Muscle of leg (tissue), 11 donors: ENCODE data around the gene PLCB1. TPM values are rescaled to one million over a fixed set of nuclear protein-coding genes. Genes with fewer than 3 reads are reported as not detected.

Source experiments
- DNase-seq: peaks from one replicate; pipeline ENCODE4 v3.0.0; 2013
- H3K27ac ChIP-seq: one replicate; pipeline ENCODE4 v1.5.1; 2013; ENCODE audit warnings: mild to moderate bottlenecking, low read length, control low read depth
- H3K27me3 ChIP-seq: one replicate; pipeline ENCODE4 v1.6.1; 2013; ENCODE audit warnings: low read length; ENCODE audit not compliant: control insufficient read depth, insufficient read depth
- H3K36me3 ChIP-seq: one replicate; pipeline ENCODE4 v1.6.1; 2013; ENCODE audit warnings: low read length; ENCODE audit not compliant: control insufficient read depth, insufficient read depth
- H3K4me1 ChIP-seq: one replicate; pipeline ENCODE4 v1.6.1; 2013; ENCODE audit warnings: low read length; ENCODE audit not compliant: control insufficient read depth, insufficient read depth
- H3K4me3 ChIP-seq: one replicate; pipeline ENCODE4 v1.5.1; 2013; ENCODE audit warnings: low read length, control low read depth
- H3K9me3 ChIP-seq: replicated peaks from 2 replicates; pipeline ENCODE4 v1.6.1; 2013; ENCODE audit warnings: low read depth, low read length; ENCODE audit not compliant: control insufficient read depth
- WGBS: methylation state at CpG from one replicate; pipeline ENCODE4 v1.1.5; 2013; ENCODE audit warnings: missing lambda C conversion rate; ENCODE audit not compliant: insufficient coverage; 5-methylcytosine and 5-hydroxymethylcytosine counted together
- polyA plus RNA-seq, 8 donors: library from polyadenylated mRNA; unstranded; fragments of 120-200 nt; gene quantifications; one replicate each; pipeline versions ENCODE4 v1.2.1 to v1.2.3, GENCODE V29; 2013; ENCODE audit warnings: inconsistent platforms in 1 of 8, low replicate concordance in 1 of 8; ENCODE audit not compliant: insufficient read length in 8 of 8, insufficient read depth in 1 of 8
- total RNA-seq: library from RNA; stranded (reverse); fragments of 120-200 nt; gene quantifications from one replicate; pipeline ENCODE4 v1.2.4, GENCODE V29; 2013

Gene PLCB1
- total and polyA plus RNA-seq, 9 donors: 6.8 to 14.3 (median 9.0) TPM

GRCh38 chr20:8305449-8305978 is 173.4 kb downstream of the PLCB1 start:
- Histone ChIP-seq H3K4me3 (no peak overlapping the region), H3K36me3 (no peaks in the 10 kb centered on the region), H3K9me3 (no peaks in the 10 kb centered on the region), H3K4me1 (no peaks in the 10 kb centered on the region), H3K27me3 (no peaks in the 10 kb centered on the region), H3K27ac (no peak overlapping the region)
- whole genome bisulfite sequencing: 51% methylated on average over 10 of the region's 11 CpGs
- peak; percentile 16 for DNase-seq

- no peak overlapping the region for H3K4me3 ChIP-seq
- H3K4me1 ChIP-seq: no peaks in the 10 kb centered on the region
- H3K36me3 ChIP-seq: no peaks in the 10 kb centered on the region
- 24% methylated on average over 3 of the region's 3 CpGs for WGBS
- H3K9me3 ChIP-seq: no peaks in the 10 kb centered on the region
- no peak for DNase-seq
- H3K27me3 ChIP-seq: no peaks in the 10 kb centered on the region
- H3K27ac ChIP-seq: no peak overlapping the region
These were observed 174.9 kb downstream of the PLCB1 start for GRCh38 chr20:8306937-8307336.

- no peak overlapping the region for H3K4me3 ChIP-seq
- no peak overlapping the region for H3K27ac ChIP-seq
- H3K36me3 ChIP-seq: no peaks in the 10 kb centered on the region
- H3K27me3 ChIP-seq: no peaks in the 10 kb centered on the region
- no peaks in the 10 kb centered on the region for H3K4me1 ChIP-seq
- 24% methylated on average over 3 of the region's 5 CpGs for WGBS
- H3K9me3 ChIP-seq: no peaks in the 10 kb centered on the region
- DNase-seq: no peak
These were observed 177.6 kb downstream of the PLCB1 start for GRCh38 chr20:8309634-8310033.

GRCh38 chr20:8310618-8311017 is 178.6 kb downstream of the PLCB1 start:
- DNase-seq: no peak
- no peaks in the 10 kb centered on the region for H3K9me3 ChIP-seq
- no CpG with 5 or more reads among the region's 4 CpGs for WGBS
- H3K4me1 ChIP-seq: no peaks in the 10 kb centered on the region
- no peaks in the 10 kb centered on the region for H3K36me3 ChIP-seq
- no peak overlapping the region for H3K27ac ChIP-seq
- no peak overlapping the region for H3K4me3 ChIP-seq
- H3K27me3 ChIP-seq: no peaks in the 10 kb centered on the region

- Histone ChIP-seq H3K9me3 (no peaks in the 10 kb centered on the region), H3K4me3 (no peak overlapping the region), H3K27me3 (no peaks in the 10 kb centered on the region), H3K4me1 (no peaks in the 10 kb centered on the region), H3K27ac (no peak overlapping the region), H3K36me3 (no peaks in the 10 kb centered on the region)
- no CpG with 5 or more reads among the region's 1 CpG for WGBS
- no peak for DNase-seq
These were observed 181.0 kb downstream of the PLCB1 start for GRCh38 chr20:8313073-8313472.

GRCh38 chr20:8315639-8316573 is 183.8 kb downstream of the PLCB1 start:
- H3K9me3 ChIP-seq: no peaks in the 10 kb centered on the region
- H3K27ac ChIP-seq: no peak overlapping the region
- no peak overlapping the region for H3K4me3 ChIP-seq
- DNase-seq: no peak
- H3K4me1 ChIP-seq: no peaks in the 10 kb centered on the region
- no peaks in the 10 kb centered on the region for H3K36me3 ChIP-seq
- 78% methylated on average over 6 of the region's 10 CpGs for WGBS
- H3K27me3 ChIP-seq: no peaks in the 10 kb centered on the region

- Histone ChIP-seq H3K4me3 (no peak overlapping the region), H3K36me3 (no peaks in the 10 kb centered on the region), H3K27me3 (no peaks in the 10 kb centered on the region), H3K27ac (no peak overlapping the region), H3K4me1 (no peaks in the 10 kb centered on the region), H3K9me3 (no peaks in the 10 kb centered on the region)
- DNase-seq: no peak
- no CpG with 5 or more reads among the region's 1 CpG for WGBS
These were observed 185.4 kb downstream of the PLCB1 start for GRCh38 chr20:8317448-8317847.

- H3K9me3 ChIP-seq: no peaks in the 10 kb centered on the region
- no peak overlapping the region for H3K27ac ChIP-seq
- DNase-seq: no peak
- WGBS: 94% methylated on average over 2 of the region's 3 CpGs
- no peak overlapping the region for H3K4me3 ChIP-seq
- no peaks in the 10 kb centered on the region for H3K27me3 ChIP-seq
- no peaks in the 10 kb centered on the region for H3K4me1 ChIP-seq
- no peaks in the 10 kb centered on the region for H3K36me3 ChIP-seq
These were observed 187.0 kb downstream of the PLCB1 start for GRCh38 chr20:8318965-8319625.

GRCh38 chr20:8320306-8320705 is 188.2 kb downstream of the PLCB1 start:
- Histone ChIP-seq H3K36me3 (no peaks in the 10 kb centered on the region), H3K27me3 (no peaks in the 10 kb centered on the region), H3K4me3 (no peak overlapping the region), H3K9me3 (no peaks in the 10 kb centered on the region), H3K27ac (no peak overlapping the region), H3K4me1 (no peaks in the 10 kb centered on the region)
- no CpG with 5 or more reads among the region's 1 CpG for WGBS
- DNase-seq: no peak

- no peak for DNase-seq
- Histone ChIP-seq H3K9me3 (no peaks in the 10 kb centered on the region), H3K4me3 (no peak overlapping the region), H3K27me3 (no peaks in the 10 kb centered on the region), H3K36me3 (no peaks in the 10 kb centered on the region), H3K27ac (no peak overlapping the region), H3K4me1 (no peaks in the 10 kb centered on the region)
- no CpG with 5 or more reads among the region's 4 CpGs for WGBS
These were observed 188.9 kb downstream of the PLCB1 start for GRCh38 chr20:8321001-8321400.
